ENCODE measurements around the gene DARS2. TPM values are rescaled to one million over a fixed set of nuclear protein-coding genes. Genes with fewer than 3 reads are reported as not detected.
"Not testable (repeated sequence)": the region's sequence is repeated elsewhere in the genome, so short reads cannot be mapped to it uniquely, and the experiment has no call there.

Gene DARS2
- total and polyA plus RNA-seq, 4 donors: 5.0 to 13.0 (median 10.1) TPM

DNA sequence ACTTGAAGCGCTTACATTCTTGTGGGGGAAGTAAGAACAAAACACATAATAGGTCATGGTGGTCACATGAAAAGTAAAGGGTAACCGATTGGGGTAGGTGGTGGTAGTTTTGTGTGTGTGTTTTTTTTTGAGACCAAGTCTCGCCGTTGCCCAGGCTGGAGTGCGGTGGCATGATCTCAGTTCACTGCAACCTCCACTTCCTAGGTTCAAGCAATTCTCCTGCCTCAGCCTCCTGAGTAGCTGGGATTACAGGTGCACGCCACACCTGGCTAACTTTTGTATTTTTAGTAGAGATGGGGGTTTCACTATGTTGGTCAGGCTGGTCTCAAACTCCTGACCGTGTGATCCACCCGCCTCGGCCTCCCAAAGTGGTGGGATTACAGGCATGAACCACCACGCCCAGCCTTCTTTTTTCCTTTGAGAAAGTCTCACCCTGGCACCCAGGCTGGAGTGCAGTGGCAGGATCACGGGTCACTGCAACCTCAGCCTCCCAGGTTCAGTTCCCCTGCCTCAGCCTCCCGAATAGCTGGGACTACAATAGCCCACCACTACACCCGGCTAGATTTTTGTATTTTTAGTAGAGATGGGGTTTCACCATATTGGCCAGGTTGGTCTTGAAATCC lies 37.8 kb downstream of the DARS2 start:
- H3K27ac ChIP-seq (ENCODE audit: low read depth in 1 of 2, low read length in 2 of 2); H3K27me3 ChIP-seq (ENCODE audit: control insufficient read depth in 4 of 4, insufficient read depth in 4 of 4, low read length in 3 of 4); DNase-seq (ENCODE audit: low spot score); H3K9ac ChIP-seq (ENCODE audit: low read depth in 1 of 2, low read length in 2 of 2); H3K4me3 ChIP-seq (ENCODE audit: low read depth in 1 of 3, low read length in 3 of 3); H3K4me1 ChIP-seq (ENCODE audit: control insufficient read depth in 4 of 4, insufficient read depth in 4 of 4, low read length in 3 of 4); H3K9me3 ChIP-seq (ENCODE audit: control insufficient read depth in 4 of 4, low read length in 3 of 4): not testable (repeated sequence)
- H3K36me3 ChIP-seq (ENCODE audit: control insufficient read depth in 4 of 4, insufficient read depth in 3 of 4, low read depth in 1 of 4, low read length in 3 of 4): peaks cover 6 to 46% (median 37%) of the 10 kb centered on the region in 4 donors
- 90% methylated on average over 13 of the region's 13 CpGs for WGBS

DNA sequence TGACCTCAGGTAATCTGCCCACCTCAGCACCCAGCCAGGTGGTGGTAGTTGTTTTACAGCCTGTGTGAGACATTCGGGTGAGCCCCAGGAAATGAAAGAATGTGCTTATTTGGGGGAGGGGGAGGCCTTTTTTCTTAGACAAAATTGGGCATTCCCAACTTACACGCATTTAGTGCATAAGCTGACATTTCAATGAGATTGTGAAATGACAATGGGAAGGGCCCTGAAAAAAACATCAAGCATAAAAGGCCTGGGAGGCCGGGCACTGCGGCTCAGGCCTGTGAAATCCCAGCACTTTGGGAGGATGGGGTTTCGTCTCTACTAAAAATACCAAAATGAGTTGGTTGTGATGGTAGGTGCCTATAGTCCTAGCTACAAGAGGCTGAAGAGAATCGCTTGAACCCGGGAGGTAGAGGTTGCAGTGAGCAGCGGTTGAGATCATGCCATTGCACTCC lies 38.3 kb downstream of the DARS2 start:
- no peaks in the 10 kb centered on the region for H3K27me3 ChIP-seq (ENCODE audit: control insufficient read depth in 4 of 4, insufficient read depth in 4 of 4, low read length in 3 of 4)
- no peak overlapping the region for H3K4me3 ChIP-seq (ENCODE audit: low read depth in 1 of 3, low read length in 3 of 3)
- no peak overlapping the region for H3K27ac ChIP-seq (ENCODE audit: low read depth in 1 of 2, low read length in 2 of 2)
- H3K9ac ChIP-seq (ENCODE audit: low read depth in 1 of 2, low read length in 2 of 2): no peak overlapping the region
- no peaks in the 10 kb centered on the region for H3K9me3 ChIP-seq (ENCODE audit: control insufficient read depth in 4 of 4, low read length in 3 of 4)
- 80% methylated on average over 8 of the region's 8 CpGs for WGBS
- TF ChIP-seq TAF1 (conservative IDR thresholded peaks at IDR 0.05) (no peak), RXRA (IDR thresholded peaks at IDR 0.05) (no peak), YY1 (IDR thresholded peaks at IDR 0.05) (no peak), EGR1 (IDR thresholded peaks at IDR 0.05; ENCODE audit: low read depth in 2 of 2) (no peak), HNF4A (conservative IDR thresholded peaks at IDR 0.05) (no peak), SP1 (IDR thresholded peaks at IDR 0.05) (no peak), GABPA (IDR thresholded peaks at IDR 0.05 in 1 of 2, conservative IDR thresholded peaks at IDR 0.05 in 1 of 2) (no peak), NR2F2 (IDR thresholded peaks at IDR 0.05) (no peak), FOXA2 (IDR thresholded peaks at IDR 0.05) (no peak)
- TF ChIP-seq, protein P1, sequence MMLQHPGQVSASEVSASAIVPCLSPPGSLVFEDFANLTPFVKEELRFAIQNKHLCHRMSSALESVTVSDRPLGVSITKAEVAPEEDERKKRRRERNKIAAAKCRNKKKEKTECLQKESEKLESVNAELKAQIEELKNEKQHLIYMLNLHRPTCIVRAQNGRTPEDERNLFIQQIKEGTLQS (IDR thresholded peaks at IDR 0.05): no peak
- TF ChIP-seq, protein P2, sequence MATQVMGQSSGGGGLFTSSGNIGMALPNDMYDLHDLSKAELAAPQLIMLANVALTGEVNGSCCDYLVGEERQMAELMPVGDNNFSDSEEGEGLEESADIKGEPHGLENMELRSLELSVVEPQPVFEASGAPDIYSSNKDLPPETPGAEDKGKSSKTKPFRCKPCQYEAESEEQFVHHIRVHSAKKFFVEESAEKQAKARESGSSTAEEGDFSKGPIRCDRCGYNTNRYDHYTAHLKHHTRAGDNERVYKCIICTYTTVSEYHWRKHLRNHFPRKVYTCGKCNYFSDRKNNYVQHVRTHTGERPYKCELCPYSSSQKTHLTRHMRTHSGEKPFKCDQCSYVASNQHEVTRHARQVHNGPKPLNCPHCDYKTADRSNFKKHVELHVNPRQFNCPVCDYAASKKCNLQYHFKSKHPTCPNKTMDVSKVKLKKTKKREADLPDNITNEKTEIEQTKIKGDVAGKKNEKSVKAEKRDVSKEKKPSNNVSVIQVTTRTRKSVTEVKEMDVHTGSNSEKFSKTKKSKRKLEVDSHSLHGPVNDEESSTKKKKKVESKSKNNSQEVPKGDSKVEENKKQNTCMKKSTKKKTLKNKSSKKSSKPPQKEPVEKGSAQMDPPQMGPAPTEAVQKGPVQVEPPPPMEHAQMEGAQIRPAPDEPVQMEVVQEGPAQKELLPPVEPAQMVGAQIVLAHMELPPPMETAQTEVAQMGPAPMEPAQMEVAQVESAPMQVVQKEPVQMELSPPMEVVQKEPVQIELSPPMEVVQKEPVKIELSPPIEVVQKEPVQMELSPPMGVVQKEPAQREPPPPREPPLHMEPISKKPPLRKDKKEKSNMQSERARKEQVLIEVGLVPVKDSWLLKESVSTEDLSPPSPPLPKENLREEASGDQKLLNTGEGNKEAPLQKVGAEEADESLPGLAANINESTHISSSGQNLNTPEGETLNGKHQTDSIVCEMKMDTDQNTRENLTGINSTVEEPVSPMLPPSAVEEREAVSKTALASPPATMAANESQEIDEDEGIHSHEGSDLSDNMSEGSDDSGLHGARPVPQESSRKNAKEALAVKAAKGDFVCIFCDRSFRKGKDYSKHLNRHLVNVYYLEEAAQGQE (IDR thresholded peaks at IDR 0.05): no peak
- TF ChIP-seq, protein P3, sequence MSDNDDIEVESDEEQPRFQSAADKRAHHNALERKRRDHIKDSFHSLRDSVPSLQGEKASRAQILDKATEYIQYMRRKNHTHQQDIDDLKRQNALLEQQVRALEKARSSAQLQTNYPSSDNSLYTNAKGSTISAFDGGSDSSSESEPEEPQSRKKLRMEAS (IDR thresholded peaks at IDR 0.05): no peak
- TF ChIP-seq, protein P4, sequence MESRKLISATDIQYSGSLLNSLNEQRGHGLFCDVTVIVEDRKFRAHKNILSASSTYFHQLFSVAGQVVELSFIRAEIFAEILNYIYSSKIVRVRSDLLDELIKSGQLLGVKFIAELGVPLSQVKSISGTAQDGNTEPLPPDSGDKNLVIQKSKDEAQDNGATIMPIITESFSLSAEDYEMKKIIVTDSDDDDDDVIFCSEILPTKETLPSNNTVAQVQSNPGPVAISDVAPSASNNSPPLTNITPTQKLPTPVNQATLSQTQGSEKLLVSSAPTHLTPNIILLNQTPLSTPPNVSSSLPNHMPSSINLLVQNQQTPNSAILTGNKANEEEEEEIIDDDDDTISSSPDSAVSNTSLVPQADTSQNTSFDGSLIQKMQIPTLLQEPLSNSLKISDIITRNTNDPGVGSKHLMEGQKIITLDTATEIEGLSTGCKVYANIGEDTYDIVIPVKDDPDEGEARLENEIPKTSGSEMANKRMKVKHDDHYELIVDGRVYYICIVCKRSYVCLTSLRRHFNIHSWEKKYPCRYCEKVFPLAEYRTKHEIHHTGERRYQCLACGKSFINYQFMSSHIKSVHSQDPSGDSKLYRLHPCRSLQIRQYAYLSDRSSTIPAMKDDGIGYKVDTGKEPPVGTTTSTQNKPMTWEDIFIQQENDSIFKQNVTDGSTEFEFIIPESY (IDR thresholded peaks at IDR 0.05): no peak
- TF ChIP-seq, protein P5, sequence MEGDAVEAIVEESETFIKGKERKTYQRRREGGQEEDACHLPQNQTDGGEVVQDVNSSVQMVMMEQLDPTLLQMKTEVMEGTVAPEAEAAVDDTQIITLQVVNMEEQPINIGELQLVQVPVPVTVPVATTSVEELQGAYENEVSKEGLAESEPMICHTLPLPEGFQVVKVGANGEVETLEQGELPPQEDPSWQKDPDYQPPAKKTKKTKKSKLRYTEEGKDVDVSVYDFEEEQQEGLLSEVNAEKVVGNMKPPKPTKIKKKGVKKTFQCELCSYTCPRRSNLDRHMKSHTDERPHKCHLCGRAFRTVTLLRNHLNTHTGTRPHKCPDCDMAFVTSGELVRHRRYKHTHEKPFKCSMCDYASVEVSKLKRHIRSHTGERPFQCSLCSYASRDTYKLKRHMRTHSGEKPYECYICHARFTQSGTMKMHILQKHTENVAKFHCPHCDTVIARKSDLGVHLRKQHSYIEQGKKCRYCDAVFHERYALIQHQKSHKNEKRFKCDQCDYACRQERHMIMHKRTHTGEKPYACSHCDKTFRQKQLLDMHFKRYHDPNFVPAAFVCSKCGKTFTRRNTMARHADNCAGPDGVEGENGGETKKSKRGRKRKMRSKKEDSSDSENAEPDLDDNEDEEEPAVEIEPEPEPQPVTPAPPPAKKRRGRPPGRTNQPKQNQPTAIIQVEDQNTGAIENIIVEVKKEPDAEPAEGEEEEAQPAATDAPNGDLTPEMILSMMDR (IDR thresholded peaks at IDR 0.05; ENCODE audit: low read depth, low read length, missing input control): no peak
- H3K36me3 ChIP-seq (ENCODE audit: control insufficient read depth in 4 of 4, insufficient read depth in 3 of 4, low read depth in 1 of 4, low read length in 3 of 4): peaks cover 6 to 44% (median 36%) of the 10 kb centered on the region in 4 donors
- DNase-seq (ENCODE audit: low spot score): no peak
- peaks cover 0 to 13% (median 4%) of the 10 kb centered on the region in 4 donors for H3K4me1 ChIP-seq (ENCODE audit: control insufficient read depth in 4 of 4, insufficient read depth in 4 of 4, low read length in 3 of 4)
